Activated T-cell treated with anti-CD3 and anti-CD28 coated beads for 1 hour (primary cell): ENCODE results near the gene DNAJB9.
"Not testable (repeated sequence)": the region's sequence is repeated elsewhere in the genome, so short reads cannot be mapped to it uniquely, and the experiment has no call there.

Experiments
- DNase-seq: peaks from one replicate; pipeline ENCODE4 v3.0.0-alpha.2; 2020; ENCODE audit warnings: low read depth

Gene DNAJB9

GRCh38 chr7:108569381-108570145 lies at the start of gene DNAJB9, which contains the start of gene THAP5:
DNAJB9 (plus strand) TSS chr7:108569874; CDS start chr7:108571727, 1,853 bp downstream.
THAP5 (minus strand) TSS chr7:108569706; CDS start chr7:108569569, 137 bp downstream.
- DNase-seq, result peak; percentile 97

GRCh38 chr7:108522780-108523179 lies 46.9 kb upstream of the DNAJB9 start:
- DNase-seq, result no peak

GRCh38 chr7:108525327-108525984 lies 44.2 kb upstream of the DNAJB9 start:
- DNase-seq, result no peak

GRCh38 chr7:108525985-108526767 lies 43.5 kb upstream of the DNAJB9 start, which contains the start of gene PNPLA8:
PNPLA8 (minus strand) TSS chr7:108526135; CDS start chr7:108515491, 10,644 bp downstream.
- peak; percentile 100 for DNase-seq

- no peak for DNase-seq
Observed at GRCh38 chr7:108526768-108527017, 43.0 kb upstream of the DNAJB9 start.

- no peak for DNase-seq
Observed at GRCh38 chr7:108528183-108528712, 41.4 kb upstream of the DNAJB9 start.

GRCh38 chr7:108529341-108529740 lies 40.3 kb upstream of the DNAJB9 start:
- no peak for DNase-seq

- DNase-seq, result no peak
Observed at GRCh38 chr7:108533712-108534111, 36.0 kb upstream of the DNAJB9 start.

GRCh38 chr7:108535257-108535656 lies 34.4 kb upstream of the DNAJB9 start:
- DNase-seq, result no peak

- DNase-seq, result no peak
Observed at GRCh38 chr7:108535744-108536143, 33.9 kb upstream of the DNAJB9 start.

GRCh38 chr7:108537229-108537628 lies 32.4 kb upstream of the DNAJB9 start:
- no peak for DNase-seq

- not testable (repeated sequence) for DNase-seq
Observed at GRCh38 chr7:108538236-108538635, 31.4 kb upstream of the DNAJB9 start.

- DNase-seq, result not testable (repeated sequence)
Observed at GRCh38 chr7:108538685-108539084, 31.0 kb upstream of the DNAJB9 start.

- DNase-seq, result no peak
Observed at GRCh38 chr7:108541478-108541877, 28.2 kb upstream of the DNAJB9 start.

- not testable (repeated sequence) for DNase-seq
Observed at GRCh38 chr7:108548141-108548896, 21.4 kb upstream of the DNAJB9 start.

GRCh38 chr7:108556665-108557064 lies 13.0 kb upstream of the DNAJB9 start:
- DNase-seq, result not testable (repeated sequence)

GRCh38 chr7:108557191-108557590 lies 12.5 kb upstream of the DNAJB9 start:
- DNase-seq, result no peak

- no peak for DNase-seq
Observed at GRCh38 chr7:108557617-108558016, 12.1 kb upstream of the DNAJB9 start.

GRCh38 chr7:108559253-108559652 lies 10.4 kb upstream of the DNAJB9 start:
- no peak for DNase-seq

- no peak for DNase-seq
Observed at GRCh38 chr7:108561047-108561619, 8.5 kb upstream of the DNAJB9 start.

- DNase-seq, result no peak
Observed at GRCh38 chr7:108565987-108566386, 3.7 kb upstream of the DNAJB9 start.
